HepG2 (cell line): ENCODE measurements around the gene DERL2. TPM values are rescaled to one million over a fixed set of nuclear protein-coding genes. Genes with fewer than 3 reads are reported as not detected.

Experiments
- ATAC-seq: fragments of 200-7000 bp; cut with Tn5 transposase; 3 replicates; pipeline ENCODE4 v1.9.1; 2020; ENCODE audit warnings: mild to moderate bottlenecking, moderate library complexity
- BruUV-seq: library from RNA; stranded (reverse); fragments of 400-500 nt; replicated peaks from 2 replicates; lab custom pipeline; 2021; lab: Mats Ljungman, UMichigan
- CTCF ChIA-PET: fragments of 300-600 bp; formaldehyde crosslinking; extraction: SDS; loops from one replicate; lab custom pipeline; 2021; ENCODE audit warnings: low total read pairs, inconsistent platforms, low intra/inter-chr PET ratio; lab: Yijun Ruan, JAX
- POLR2A ChIA-PET: fragments of 350-600 bp; sonication (Branson Sonifier 250); formaldehyde crosslinking; loops from one replicate; lab custom pipeline; 2020; ENCODE audit warnings: antibody characterized with exemption, inconsistent platforms; lab: Yijun Ruan, JAX
- DNase-seq: peaks from one replicate; pipeline ENCODE4 v3.0.0-alpha.2; 2015; ENCODE audit warnings: low spot score
- FAIRE-seq: peaks from 3 replicates; lab custom pipeline; 2011; peaks lifted over from hg19 to GRCh38; lab: Jason Lieb, UNC
- H2AFZ ChIP-seq: one replicate; pipeline ENCODE4 v1.6.1; 2011; ENCODE audit warnings: low read length, inconsistent platforms
- H3K27ac ChIP-seq: fragments of 300-600 bp; 3 replicates; pipeline ENCODE4 v1.8.0; 2011; ENCODE audit warnings: mixed run types, mild to moderate bottlenecking, mixed read lengths, low read length, inconsistent platforms; ENCODE audit not compliant: insufficient read depth; ENCODE audit errors: extremely low read length
- H3K27me3 ChIP-seq, 2 experiments: fragments of 200-600 bp in 1 of 2; 2 replicates in 1 of 2; 3 replicates in 1 of 2; pipeline versions ENCODE4 v1.6.0 to v1.8.0; 2011; ENCODE audit warnings: low read length in 2 of 2, mild to moderate bottlenecking in 2 of 2, moderate library complexity in 2 of 2, inconsistent platforms in 1 of 2; ENCODE audit not compliant: insufficient read depth in 2 of 2, control insufficient read depth in 1 of 2
- H3K36me3 ChIP-seq, 2 experiments: fragments of 200-600 bp in 1 of 2; replicated peaks in 1 of 2; 2 replicates in 1 of 2; 3 replicates in 1 of 2; pipeline versions ENCODE4 v1.5.1 to v1.8.0; 2011; ENCODE audit warnings: low read length in 2 of 2, inconsistent platforms in 1 of 2; ENCODE audit not compliant: insufficient read depth in 2 of 2, control insufficient read depth in 1 of 2
- H3K4me1 ChIP-seq: 2 replicates; pipeline ENCODE4 v1.5.1; 2012; ENCODE audit warnings: low read length, inconsistent platforms; ENCODE audit not compliant: insufficient read depth
- H3K4me2 ChIP-seq: 2 replicates; pipeline ENCODE4 v1.6.0; 2011; ENCODE audit warnings: low read depth, low read length, inconsistent platforms
- H3K4me3 ChIP-seq, 3 experiments: fragments of 200-600 bp in 1 of 3; sonication (generic), shearing (Covaris generic) in 1 of 3; replicated peaks in 1 of 3; 2 replicates each; pipeline ENCODE4 v1.5.1; 2011 to 2016; ENCODE audit warnings: low read length in 3 of 3, inconsistent platforms in 2 of 3, low read depth in 2 of 3, mild to moderate bottlenecking in 2 of 3, control low read depth in 1 of 3, mixed read lengths in 1 of 3; ENCODE audit not compliant: insufficient read depth in 1 of 3
- H3K79me2 ChIP-seq: one replicate; pipeline ENCODE4 v1.6.1; 2011; ENCODE audit warnings: low read length, inconsistent platforms; ENCODE audit not compliant: insufficient read depth
- H3K9ac ChIP-seq: 2 replicates; pipeline ENCODE4 v1.6.0; 2011; ENCODE audit warnings: mild to moderate bottlenecking, low read depth, low read length, inconsistent platforms; ENCODE audit not compliant: insufficient read depth
- H3K9me3 ChIP-seq: 2 replicates; pipeline ENCODE4 v1.5.1; 2012; ENCODE audit warnings: mild to moderate bottlenecking, low read length
- H4K20me1 ChIP-seq: 2 replicates; pipeline ENCODE4 v1.6.0; 2011; ENCODE audit warnings: inconsistent platforms, mild to moderate bottlenecking, low read length, moderate library complexity; ENCODE audit not compliant: insufficient read depth
- CHCHD3 ChIP-seq: sonication (generic); formaldehyde crosslinking; IDR thresholded peaks from 2 replicates; pipeline ENCODE4 v1.8.0; 2022; ENCODE audit warnings: mild to moderate bottlenecking, missing genetic modification reagents, moderate library complexity
- IRF2 ChIP-seq: IDR thresholded peaks from 2 replicates; pipeline ENCODE4 v1.6.1; 2018; ENCODE audit warnings: missing genetic modification reagents, missing compliant biosample characterization
- RXRA ChIP-seq: sonication (generic); formaldehyde crosslinking; IDR thresholded peaks from 2 replicates; pipeline ENCODE4 v1.5.1; 2020; ENCODE audit warnings: missing genetic modification reagents
- ZNF121 ChIP-seq: sonication (generic); formaldehyde crosslinking; IDR thresholded peaks from 2 replicates; pipeline ENCODE4 v1.5.0; 2020; ENCODE audit warnings: mild to moderate bottlenecking, missing genetic modification reagents
- ZNF350 ChIP-seq: sonication (generic); formaldehyde crosslinking; IDR thresholded peaks from 2 replicates; pipeline ENCODE4 v1.4.0; 2020; ENCODE audit warnings: mild to moderate bottlenecking, low read depth, missing genetic modification reagents, borderline replicate concordance
- ZNF709 ChIP-seq: sonication (generic); formaldehyde crosslinking; IDR thresholded peaks from 2 replicates; pipeline ENCODE4 v1.5.0; 2020; ENCODE audit warnings: mild to moderate bottlenecking, missing genetic modification reagents
- ZSCAN25 ChIP-seq: sonication (generic); formaldehyde crosslinking; IDR thresholded peaks from 2 replicates; pipeline ENCODE4 v1.8.0; 2022; ENCODE audit warnings: mild to moderate bottlenecking, missing genetic modification reagents
- WGBS: methylation state at CpG from one replicate; pipeline ENCODE4 v1.1.6; 2017; ENCODE audit warnings: low lambda C conversion rate; 5-methylcytosine and 5-hydroxymethylcytosine counted together
- in situ Hi-C: cut with HindIII; loops from 2 replicates; pipeline ENCODE4 v1.10.0; 2017; ENCODE audit warnings: low pct_unique_long_range_greater_than_20kb; ENCODE audit not compliant: extremely low pct_ligation_motif_present
- intact Hi-C: fragments of 100-400 bp; cut with micrococcal nuclease; formaldehyde crosslinking; loops from one replicate; pipeline ENCODE4 v1.10.0; 2022; ENCODE audit not compliant: unreplicated experiment
- polyA plus RNA-seq, 8 experiments: library from polyadenylated mRNA; depleted of rRNA in 3 of 8; stranded (reverse) in 7 of 8; unstranded in 1 of 8; fragments of >200 nt; fragmentation: Illumina TruSeq in 4 of 8; extraction: Trizol in 4 of 8; gene quantifications; 2 replicates each; pipeline versions ENCODE4 v1.2.1 to v1.2.3, GENCODE V29; 2011 to 2016; ENCODE audit warnings: low read depth in 4 of 8, missing spikeins in 1 of 8, mixed read lengths in 1 of 8; ENCODE audit not compliant: insufficient read depth in 1 of 8
- total RNA-seq, 5 experiments: library from RNA; depleted of rRNA; stranded (reverse); fragments of >200 nt; fragmentation: Illumina TruSeq; extraction: Trizol; gene quantifications; 2 replicates each; pipeline ENCODE4 v1.2.3, GENCODE V29; 2016; ENCODE audit warnings: low read depth in 1 of 5
- TF ChIP-seq, protein P1 (sequence below): sonication (generic); formaldehyde crosslinking; IDR thresholded peaks from 2 replicates; pipeline ENCODE4 v1.5.0; 2020; ENCODE audit warnings: mild to moderate bottlenecking, missing genetic modification reagents

DERL2 gene
- total and polyA plus RNA-seq, 2 of the 13 experiments (the other 11 are each of a cell fraction or from before 2014, with no cell fraction given), result 59.3 to 65.2 TPM

DNA sequence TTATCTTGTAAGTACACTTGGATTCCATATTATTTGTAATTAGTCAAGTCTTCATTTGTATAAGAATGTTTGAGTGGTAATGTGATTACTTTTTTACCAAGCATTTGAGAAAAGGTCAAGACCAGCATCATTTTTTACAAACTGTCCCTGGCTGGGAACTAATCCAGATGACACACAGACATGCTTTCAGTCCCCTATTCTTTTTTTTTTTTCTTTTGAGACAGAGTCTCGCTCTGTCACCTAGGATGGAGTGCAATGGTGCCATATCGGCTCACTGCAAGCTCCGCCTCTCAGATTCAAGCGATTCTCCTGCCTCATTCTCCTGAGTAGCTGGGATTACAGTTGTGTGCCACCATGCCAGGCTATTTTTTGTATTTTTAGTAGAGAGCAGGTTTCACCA, 4.5 kb downstream of the DERL2 start:
- Histone ChIP-seq H4K20me1 (no peaks in the 10 kb centered on the region), H2AFZ (no peak overlapping the region), H3K79me2 (peaks cover 41% of the 10 kb centered on the region), H3K27me3 (no peaks in the 10 kb centered on the region; a peak in 1 of 5 replicates), H3K36me3 (peaks cover 20 to 70% of the 10 kb centered on the region in 2 experiments), H3K9ac (no peak overlapping the region), H3K4me2 (no peak overlapping the region), H3K27ac (no peak overlapping the region), H3K4me3 (no peak overlapping the region), H3K9me3 (no peaks in the 10 kb centered on the region), H3K4me1 (peaks cover 20% of the 10 kb centered on the region)
- CTCF ChIA-PET, result no interaction called here
- POLR2A ChIA-PET, result no interaction called here
- no TSS peak for BruUV-seq
- intact Hi-C loops, result no loop called here
- FAIRE-seq (no peak), ATAC-seq (no peak), DNase-seq (no peak)
- in situ Hi-C loops, result no loop called here
- WGBS, result 96% methylated on average over 4 of the region's 4 CpGs
- TF ChIP-seq ZNF121 (CRISPR knock-in tag) (no peak), ZNF350 (CRISPR knock-in tag) (no peak), RXRA (CRISPR knock-in tag) (no peak), CHCHD3 (CRISPR knock-in tag) (no peak), ZSCAN25 (CRISPR knock-in tag) (no peak), IRF2 (CRISPR knock-in tag) (no peak)

- H3K9ac ChIP-seq, result no peak overlapping the region
- H3K27ac ChIP-seq, result no peak overlapping the region
- no peak for DNase-seq
- H4K20me1 ChIP-seq, result no peaks in the 10 kb centered on the region
- TF ChIP-seq ZNF709, result no peak
- TF ChIP-seq, protein P1, sequence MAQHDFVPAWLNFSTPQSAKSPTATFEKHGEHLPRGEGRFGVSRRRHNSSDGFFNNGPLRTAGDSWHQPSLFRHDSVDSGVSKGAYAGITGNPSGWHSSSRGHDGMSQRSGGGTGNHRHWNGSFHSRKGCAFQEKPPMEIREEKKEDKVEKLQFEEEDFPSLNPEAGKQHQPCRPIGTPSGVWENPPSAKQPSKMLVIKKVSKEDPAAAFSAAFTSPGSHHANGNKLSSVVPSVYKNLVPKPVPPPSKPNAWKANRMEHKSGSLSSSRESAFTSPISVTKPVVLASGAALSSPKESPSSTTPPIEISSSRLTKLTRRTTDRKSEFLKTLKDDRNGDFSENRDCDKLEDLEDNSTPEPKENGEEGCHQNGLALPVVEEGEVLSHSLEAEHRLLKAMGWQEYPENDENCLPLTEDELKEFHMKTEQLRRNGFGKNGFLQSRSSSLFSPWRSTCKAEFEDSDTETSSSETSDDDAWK (CRISPR knock-in tag), result no peak
- TF ChIP-seq, all 625 proteins: peak for 0
- intact Hi-C loops, result no loop called here
- Histone ChIP-seq H3K79me2 (peaks cover 41% of the 10 kb centered on the region), H3K4me2 (no peak overlapping the region), H3K27me3 (no peaks in the 10 kb centered on the region; a peak in 1 of 5 replicates), H3K36me3 (peaks cover 20 to 74% of the 10 kb centered on the region in 2 experiments), H3K9me3 (no peaks in the 10 kb centered on the region), H2AFZ (no peak overlapping the region), H3K4me1 (peaks cover 20% of the 10 kb centered on the region), H3K4me3 (no peak overlapping the region)
- FAIRE-seq (no peak), ATAC-seq (no peak)
- in situ Hi-C loops, result no loop called here
- CTCF ChIA-PET, result no interaction called here
- BruUV-seq, result no TSS peak
- WGBS, result 96% methylated on average over 6 of the region's 6 CpGs
- POLR2A ChIA-PET, result no interaction called here
Measured at GRCh38 chr17:5480962-5481361, 5.0 kb downstream of the DERL2 start.
